Kidney (tissue), 14 donors: ENCODE measurements around the gene CASQ1. TPM values are rescaled to one million over a fixed set of nuclear protein-coding genes. Genes with fewer than 3 reads are reported as not detected.
A peak's percentile ranks its signal among the peaks of the same experiment; 100 is the strongest.

Experiments
- DNase-seq, 5 donors: peaks; one replicate each; pipeline ENCODE4 v3.0.0-alpha.2; 2013 to 2020
- FAIRE-seq: peaks from 2 replicates; lab custom pipeline; 2012; peaks lifted over from hg19 to GRCh38; lab: Jason Lieb, UNC
- H3K27ac ChIP-seq, 2 donors: one replicate each; pipeline ENCODE4 v1.7.0; 2013; ENCODE audit warnings: low read depth in 2 of 2, low read length in 2 of 2, inconsistent platforms in 1 of 2
- H3K27me3 ChIP-seq: one replicate; pipeline ENCODE4 v1.7.1; 2013; ENCODE audit warnings: low read length, inconsistent platforms; ENCODE audit not compliant: control insufficient read depth, insufficient read depth
- H3K36me3 ChIP-seq, 3 donors: one replicate each; pipeline versions ENCODE4 v1.7.0 to v1.7.1; 2013; ENCODE audit warnings: low read length in 3 of 3, control low read depth in 1 of 3, inconsistent platforms in 1 of 3; ENCODE audit not compliant: insufficient read depth in 3 of 3, control insufficient read depth in 2 of 3
- H3K4me1 ChIP-seq, 3 donors: one replicate each; pipeline versions ENCODE4 v1.7.0 to v1.7.1; 2013; ENCODE audit warnings: low read length in 3 of 3, inconsistent platforms in 1 of 3, low read depth in 1 of 3; ENCODE audit not compliant: control insufficient read depth in 2 of 3, insufficient read depth in 2 of 3
- H3K4me3 ChIP-seq, 3 donors: one replicate each; pipeline versions ENCODE4 v1.7.0 to v1.8.1; 2013; ENCODE audit warnings: low read length in 3 of 3, control low read depth in 1 of 3, inconsistent platforms in 1 of 3
- H3K9ac ChIP-seq, 3 donors: one replicate each; pipeline versions ENCODE4 v1.7.0 to v1.7.1; 2013; ENCODE audit warnings: low read length in 3 of 3, control low read depth in 1 of 3, inconsistent platforms in 1 of 3
- H3K9me3 ChIP-seq, 3 donors: one replicate each; pipeline versions ENCODE4 v1.7.0 to v1.7.1; 2013; ENCODE audit warnings: low read length in 3 of 3, control low read depth in 1 of 3, inconsistent platforms in 1 of 3; ENCODE audit not compliant: control insufficient read depth in 2 of 3, insufficient read depth in 1 of 3
- CTCF ChIP-seq: IDR thresholded peaks from 3 replicates; pipeline ENCODE4 v1.5.1; 2012; ENCODE audit warnings: mild to moderate bottlenecking, moderate library complexity, borderline replicate concordance; ENCODE audit not compliant: insufficient read depth; ENCODE audit errors: extremely low read depth
- intact Hi-C: fragments of 100-400 bp; cut with DNase I; formaldehyde crosslinking; loops from one replicate; pipeline ENCODE4 v1.11.1; 2022
- polyA plus RNA-seq: library from polyadenylated mRNA; stranded (reverse); fragments of 350-450 nt; fragmentation: Illumina TruSeq; extraction: RNeasy Lipid Tissue Mini Kit (QIAGEN cat#74804); gene quantifications from one replicate; pipeline ENCODE4 v1.2.3, GENCODE V29; 2014; ENCODE audit warnings: low read depth, low replicate concordance; ENCODE audit not compliant: insufficient read depth
- total RNA-seq: library from RNA; stranded (reverse); fragmentation: NEBNext Ultra II Directional; extraction: Animal tissue kit (Norgen Biotek cat#: 25700); gene quantifications from one replicate; pipeline ENCODE4 v1.2.1, GENCODE V29; 2021
- donor health status: control.
- donor health status: control.
- donor health status: control.
- donor health status: control.
- donor health status: control.
- donor health status: DM: yes; HTN: yes; CAD: no.
- donor health status: Normal renal cell carcinoma (clear cell type).

CASQ1 gene
- total and polyA plus RNA-seq, 2 donors from 2014 or later: 0.57 TPM; not detected in 1

GRCh38 chr1:160211046-160211790 lies 20.8 kb downstream of the CASQ1 start:
- Histone ChIP-seq H3K27ac (no peak overlapping the region), H3K9me3 (no peaks in the 10 kb centered on the region), H3K27me3 (no peaks in the 10 kb centered on the region), H3K9ac (peak overlapping the region in 1 of 3 donors; percentile 36), H3K36me3 (peaks cover 11 to 38% (median 31%) of the 10 kb centered on the region in 3 donors), H3K4me3 (no peak overlapping the region), H3K4me1 (peaks cover 0 to 12% (median 0%) of the 10 kb centered on the region in 3 donors)
- DNase-seq (peak in 1 of 5 donors; percentile 53), FAIRE-seq (no peak)
- no peak for TF ChIP-seq CTCF
- intact Hi-C loops: no loop called here

- FAIRE-seq: no peak
- peaks cover 0 to 6% (median 0%) of the 10 kb centered on the region in 3 donors for H3K4me1 ChIP-seq
- H3K9ac ChIP-seq: no peak overlapping the region
- DNase-seq: no peak
- TF ChIP-seq CTCF: no peak
- H3K36me3 ChIP-seq: peaks cover 16 to 61% (median 50%) of the 10 kb centered on the region in 3 donors
- no peak overlapping the region for H3K27ac ChIP-seq
- H3K9me3 ChIP-seq: no peaks in the 10 kb centered on the region
- intact Hi-C loops: no loop called here
- no peaks in the 10 kb centered on the region for H3K27me3 ChIP-seq
- no peak overlapping the region for H3K4me3 ChIP-seq
Measured at GRCh38 chr1:160214481-160215140, 24.2 kb downstream of the CASQ1 start.

GRCh38 chr1:160216301-160216700 lies 25.9 kb downstream of the CASQ1 start:
- FAIRE-seq (no peak), DNase-seq (no peak)
- Histone ChIP-seq H3K27me3 (no peaks in the 10 kb centered on the region), H3K9me3 (no peaks in the 10 kb centered on the region), H3K4me3 (no peak overlapping the region), H3K9ac (no peak overlapping the region), H3K36me3 (peaks cover 16 to 76% (median 59%) of the 10 kb centered on the region in 3 donors), H3K4me1 (peaks cover 0 to 5% (median 3%) of the 10 kb centered on the region in 3 donors), H3K27ac (no peak overlapping the region)
- intact Hi-C loops: no loop called here
- no peak for TF ChIP-seq CTCF
